K562 (cell line): ENCODE measurements around the gene PIP5KL1. TPM values are rescaled to one million over a fixed set of nuclear protein-coding genes. Genes with fewer than 3 reads are reported as not detected.
A peak's percentile ranks its signal among the peaks of the same experiment; 100 is the strongest.

Experiments used
- CC2D1A ChIP-seq: fragments of 450-650 bp; IDR thresholded peaks from 2 replicates; pipeline ENCODE4 v1.6.1; 2017; ENCODE audit warnings: mild to moderate bottlenecking
- JUN ChIP-seq, 2 experiments: sonication (generic) in 1 of 2; formaldehyde crosslinking in 1 of 2; IDR thresholded peaks; 2 replicates each; pipeline versions ENCODE4 v1.6.1 to v1.8.0; 2012 to 2022; ENCODE audit warnings: borderline replicate concordance in 2 of 2, mild to moderate bottlenecking in 2 of 2, improper control_type of control experiment in 1 of 2, low read depth in 1 of 2, low read length in 1 of 2, missing genetic modification reagents in 1 of 2
- JUND ChIP-seq, 2 experiments: IDR thresholded peaks; 2 replicates in 1 of 2; 3 replicates in 1 of 2; pipeline ENCODE4 v1.6.1; 2011; ENCODE audit warnings: borderline replicate concordance in 2 of 2, low read depth in 2 of 2, low read length in 2 of 2, improper control_type of control experiment in 1 of 2, missing biosample characterization in 1 of 2, missing genetic modification characterization in 1 of 2, missing genetic modification reagents in 1 of 2
- KLF10 ChIP-seq: fragments of 250-450 bp; sonication (Bioruptor Pico); IDR thresholded peaks from 2 replicates; pipeline ENCODE4 v1.6.1; 2021; ENCODE audit warnings: matching md5 sums
- MAFF ChIP-seq: IDR thresholded peaks from 2 replicates; pipeline ENCODE4 v1.6.1; 2012; ENCODE audit warnings: low read length, improper control_type of control experiment
- POLR2AphosphoS5 ChIP-seq: IDR thresholded peaks from 2 replicates; pipeline ENCODE4 v1.6.1; 2011; ENCODE audit warnings: mild to moderate bottlenecking, low read depth, low read length, moderate library complexity; ENCODE audit not compliant: control insufficient read depth, insufficient read depth
- RBM15 ChIP-seq: fragments of 200-400 bp; formaldehyde crosslinking; IDR thresholded peaks from 2 replicates; pipeline ENCODE4 v1.6.1; 2018; ENCODE audit warnings: mild to moderate bottlenecking, low read length, moderate library complexity; ENCODE audit not compliant: insufficient read depth
- SREBF2 ChIP-seq: sonication (generic); formaldehyde crosslinking; IDR thresholded peaks from 2 replicates; pipeline ENCODE4 v1.4.0; 2020; ENCODE audit warnings: mild to moderate bottlenecking, missing genetic modification reagents
- ZEB2 ChIP-seq: fragments of 450-650 bp; IDR thresholded peaks from 2 replicates; pipeline ENCODE4 v1.6.1; 2016
- ZNF12 ChIP-seq: sonication (generic); formaldehyde crosslinking; IDR thresholded peaks from 2 replicates; pipeline ENCODE4 v1.4.0; 2020; ENCODE audit warnings: mild to moderate bottlenecking, missing genetic modification reagents
- ZNF445 ChIP-seq: fragments of 250-450 bp; sonication (Bioruptor Pico); IDR thresholded peaks from 2 replicates; pipeline ENCODE4 v1.4.0; 2020; ENCODE audit warnings: low read depth, mild to moderate bottlenecking, moderate library complexity
- ZNF75A ChIP-seq: fragments of 450-650 bp; formaldehyde crosslinking; IDR thresholded peaks from 2 replicates; pipeline ENCODE4 v1.4.0; 2020; ENCODE audit warnings: mild to moderate bottlenecking
- polyA plus RNA-seq, 8 experiments: library from polyadenylated mRNA; depleted of rRNA in 4 of 8; stranded (reverse) in 5 of 8; unstranded in 3 of 8; fragments of >200 nt; fragmentation: Nextera tagmentation in 2 of 8; fragmentation: Illumina TruSeq in 1 of 8; extraction: Ambion mirVana in 2 of 8; extraction: Trizol in 1 of 8; gene quantifications; 2 replicates each; pipeline versions ENCODE4 v1.2.1 to v1.2.3, GENCODE V29; 2011 to 2014; ENCODE audit warnings: inconsistent platforms in 1 of 8, missing spikeins in 1 of 8
- total RNA-seq, 7 experiments: library from RNA; depleted of rRNA in 6 of 7; stranded (reverse); fragments of >200 nt in 6 of 7; fragmentation: Illumina TruSeq in 2 of 7; extraction: Trizol in 2 of 7; gene quantifications; 2 replicates each; pipeline versions ENCODE4 v1.2.1 to v1.2.3, GENCODE V29; 2011 to 2021; ENCODE audit warnings: low replicate concordance in 1 of 7
- TF ChIP-seq, protein P1 (sequence below): fragments of 250-450 bp; sonication (Bioruptor Pico); IDR thresholded peaks from 2 replicates; pipeline ENCODE4 v1.4.0; 2020; ENCODE audit warnings: mild to moderate bottlenecking
- TF ChIP-seq, protein P2 (sequence below): sonication (generic); formaldehyde crosslinking; IDR thresholded peaks from 2 replicates; pipeline ENCODE4 v1.8.0; 2023; ENCODE audit warnings: missing genetic modification reagents, mild to moderate bottlenecking, borderline replicate concordance
- TF ChIP-seq, protein P3 (sequence below): IDR thresholded peaks from 2 replicates; pipeline ENCODE4 v1.6.1; 2016; ENCODE audit warnings: missing genetic modification characterization, missing compliant biosample characterization
- TF ChIP-seq, protein P4 (sequence below): sonication (generic); formaldehyde crosslinking; IDR thresholded peaks from 2 replicates; pipeline ENCODE4 v1.8.0; 2022; ENCODE audit warnings: mild to moderate bottlenecking, missing genetic modification reagents

Gene PIP5KL1
- total and polyA plus RNA-seq, 9 of the 15 experiments (the other 6 are each of a cell fraction or from before 2014, with no cell fraction given), result 0.18 to 4.8 (median 1.2) TPM

DNA sequence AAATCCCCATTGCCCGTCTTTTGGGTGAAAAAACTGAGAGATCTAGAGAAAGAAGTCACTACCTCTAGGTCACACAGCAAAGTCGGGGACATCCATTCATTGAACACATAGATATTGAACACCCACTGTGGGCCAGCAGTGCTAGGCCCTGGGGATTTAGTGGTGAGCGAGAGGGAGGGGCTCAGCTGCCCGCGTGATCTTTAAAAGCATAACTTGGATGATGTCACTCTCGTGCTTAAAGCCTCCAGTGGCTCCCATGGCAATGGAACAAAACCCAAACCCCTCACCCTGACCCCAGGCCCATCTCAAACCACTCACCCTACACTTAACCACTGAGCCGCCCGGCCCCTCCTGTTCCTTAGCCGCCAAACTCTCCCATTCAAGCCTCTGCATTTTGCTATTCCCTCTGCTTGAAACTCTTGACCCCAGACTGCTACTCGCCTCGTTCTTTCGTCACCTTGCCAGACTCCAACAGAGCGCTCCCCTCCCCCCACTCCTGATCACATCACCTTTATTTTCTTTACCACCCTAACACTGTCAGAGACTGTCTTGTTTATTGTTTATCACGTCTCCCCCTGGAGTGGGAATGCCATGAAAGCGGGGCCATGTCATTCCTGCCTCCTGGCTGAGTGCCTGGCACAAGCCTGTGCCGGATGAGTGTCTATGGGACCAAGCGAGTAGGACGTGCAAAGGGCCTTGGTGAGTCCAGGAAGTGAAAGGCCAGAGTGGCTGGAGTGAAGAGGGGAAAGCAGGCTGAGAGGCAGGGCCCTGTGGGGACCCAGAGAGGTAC, 710 bp upstream of the PIP5KL1 start (continued):
- TF ChIP-seq SREBF2 (CRISPR knock-in tag), result 0 out of 2 replicates have a peak, but pooled peaks have one; percentile 29
- TF ChIP-seq ZNF75A (CRISPR knock-in tag), result no peak
- no peak for TF ChIP-seq KLF10 (CRISPR knock-in tag)
- TF ChIP-seq POLR2AphosphoS5, result peak; percentile 33; the same call in 1 of the 2 replicates
- TF ChIP-seq, protein P1, sequence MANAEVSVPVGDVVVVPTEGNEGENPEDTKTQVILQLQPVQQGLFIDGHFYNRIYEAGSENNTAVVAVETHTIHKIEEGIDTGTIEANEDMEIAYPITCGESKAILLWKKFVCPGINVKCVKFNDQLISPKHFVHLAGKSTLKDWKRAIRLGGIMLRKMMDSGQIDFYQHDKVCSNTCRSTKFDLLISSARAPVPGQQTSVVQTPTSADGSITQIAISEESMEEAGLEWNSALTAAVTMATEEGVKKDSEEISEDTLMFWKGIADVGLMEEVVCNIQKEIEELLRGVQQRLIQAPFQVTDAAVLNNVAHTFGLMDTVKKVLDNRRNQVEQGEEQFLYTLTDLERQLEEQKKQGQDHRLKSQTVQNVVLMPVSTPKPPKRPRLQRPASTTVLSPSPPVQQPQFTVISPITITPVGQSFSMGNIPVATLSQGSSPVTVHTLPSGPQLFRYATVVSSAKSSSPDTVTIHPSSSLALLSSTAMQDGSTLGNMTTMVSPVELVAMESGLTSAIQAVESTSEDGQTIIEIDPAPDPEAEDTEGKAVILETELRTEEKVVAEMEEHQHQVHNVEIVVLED, result no peak
- TF ChIP-seq JUN (IDR thresholded peaks at IDR 0.05; ENCODE audit: borderline replicate concordance, low read depth, low read length), result peak; percentile 67; the same call in 1 of the 2 replicates
- no peak for TF ChIP-seq JUN (CRISPR knock-in tag; IDR thresholded peaks at IDR 0.05; ENCODE audit: borderline replicate concordance)
- no peak for TF ChIP-seq ZNF12
- peak; percentile 69 for TF ChIP-seq JUND (IDR thresholded peaks at IDR 0.05; ENCODE audit: borderline replicate concordance, low read depth, low read length)
- TF ChIP-seq JUND (tag; IDR thresholded peaks at IDR 0.05; ENCODE audit: borderline replicate concordance, low read depth, low read length), result peak; percentile 70; the same call in 2 of the 3 replicates
- TF ChIP-seq ZEB2, result peak; percentile 23; the same call in 1 of the 2 replicates
- no peak for TF ChIP-seq MAFF
- no peak for TF ChIP-seq ZNF445 (CRISPR knock-in tag)
- TF ChIP-seq, protein P2, sequence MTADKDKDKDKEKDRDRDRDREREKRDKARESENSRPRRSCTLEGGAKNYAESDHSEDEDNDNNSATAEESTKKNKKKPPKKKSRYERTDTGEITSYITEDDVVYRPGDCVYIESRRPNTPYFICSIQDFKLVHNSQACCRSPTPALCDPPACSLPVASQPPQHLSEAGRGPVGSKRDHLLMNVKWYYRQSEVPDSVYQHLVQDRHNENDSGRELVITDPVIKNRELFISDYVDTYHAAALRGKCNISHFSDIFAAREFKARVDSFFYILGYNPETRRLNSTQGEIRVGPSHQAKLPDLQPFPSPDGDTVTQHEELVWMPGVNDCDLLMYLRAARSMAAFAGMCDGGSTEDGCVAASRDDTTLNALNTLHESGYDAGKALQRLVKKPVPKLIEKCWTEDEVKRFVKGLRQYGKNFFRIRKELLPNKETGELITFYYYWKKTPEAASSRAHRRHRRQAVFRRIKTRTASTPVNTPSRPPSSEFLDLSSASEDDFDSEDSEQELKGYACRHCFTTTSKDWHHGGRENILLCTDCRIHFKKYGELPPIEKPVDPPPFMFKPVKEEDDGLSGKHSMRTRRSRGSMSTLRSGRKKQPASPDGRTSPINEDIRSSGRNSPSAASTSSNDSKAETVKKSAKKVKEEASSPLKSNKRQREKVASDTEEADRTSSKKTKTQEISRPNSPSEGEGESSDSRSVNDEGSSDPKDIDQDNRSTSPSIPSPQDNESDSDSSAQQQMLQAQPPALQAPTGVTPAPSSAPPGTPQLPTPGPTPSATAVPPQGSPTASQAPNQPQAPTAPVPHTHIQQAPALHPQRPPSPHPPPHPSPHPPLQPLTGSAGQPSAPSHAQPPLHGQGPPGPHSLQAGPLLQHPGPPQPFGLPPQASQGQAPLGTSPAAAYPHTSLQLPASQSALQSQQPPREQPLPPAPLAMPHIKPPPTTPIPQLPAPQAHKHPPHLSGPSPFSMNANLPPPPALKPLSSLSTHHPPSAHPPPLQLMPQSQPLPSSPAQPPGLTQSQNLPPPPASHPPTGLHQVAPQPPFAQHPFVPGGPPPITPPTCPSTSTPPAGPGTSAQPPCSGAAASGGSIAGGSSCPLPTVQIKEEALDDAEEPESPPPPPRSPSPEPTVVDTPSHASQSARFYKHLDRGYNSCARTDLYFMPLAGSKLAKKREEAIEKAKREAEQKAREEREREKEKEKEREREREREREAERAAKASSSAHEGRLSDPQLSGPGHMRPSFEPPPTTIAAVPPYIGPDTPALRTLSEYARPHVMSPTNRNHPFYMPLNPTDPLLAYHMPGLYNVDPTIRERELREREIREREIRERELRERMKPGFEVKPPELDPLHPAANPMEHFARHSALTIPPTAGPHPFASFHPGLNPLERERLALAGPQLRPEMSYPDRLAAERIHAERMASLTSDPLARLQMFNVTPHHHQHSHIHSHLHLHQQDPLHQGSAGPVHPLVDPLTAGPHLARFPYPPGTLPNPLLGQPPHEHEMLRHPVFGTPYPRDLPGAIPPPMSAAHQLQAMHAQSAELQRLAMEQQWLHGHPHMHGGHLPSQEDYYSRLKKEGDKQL (CRISPR knock-in tag), result no peak
- TF ChIP-seq, protein P3, sequence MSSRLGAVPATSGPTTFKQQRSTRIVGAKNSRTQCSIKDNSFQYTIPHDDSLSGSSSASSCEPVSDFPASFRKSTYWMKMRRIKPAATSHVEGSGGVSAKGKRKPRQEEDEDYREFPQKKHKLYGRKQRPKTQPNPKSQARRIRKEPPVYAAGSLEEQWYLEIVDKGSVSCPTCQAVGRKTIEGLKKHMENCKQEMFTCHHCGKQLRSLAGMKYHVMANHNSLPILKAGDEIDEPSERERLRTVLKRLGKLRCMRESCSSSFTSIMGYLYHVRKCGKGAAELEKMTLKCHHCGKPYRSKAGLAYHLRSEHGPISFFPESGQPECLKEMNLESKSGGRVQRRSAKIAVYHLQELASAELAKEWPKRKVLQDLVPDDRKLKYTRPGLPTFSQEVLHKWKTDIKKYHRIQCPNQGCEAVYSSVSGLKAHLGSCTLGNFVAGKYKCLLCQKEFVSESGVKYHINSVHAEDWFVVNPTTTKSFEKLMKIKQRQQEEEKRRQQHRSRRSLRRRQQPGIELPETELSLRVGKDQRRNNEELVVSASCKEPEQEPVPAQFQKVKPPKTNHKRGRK (tag), result no peak
- TF ChIP-seq, protein P4, sequence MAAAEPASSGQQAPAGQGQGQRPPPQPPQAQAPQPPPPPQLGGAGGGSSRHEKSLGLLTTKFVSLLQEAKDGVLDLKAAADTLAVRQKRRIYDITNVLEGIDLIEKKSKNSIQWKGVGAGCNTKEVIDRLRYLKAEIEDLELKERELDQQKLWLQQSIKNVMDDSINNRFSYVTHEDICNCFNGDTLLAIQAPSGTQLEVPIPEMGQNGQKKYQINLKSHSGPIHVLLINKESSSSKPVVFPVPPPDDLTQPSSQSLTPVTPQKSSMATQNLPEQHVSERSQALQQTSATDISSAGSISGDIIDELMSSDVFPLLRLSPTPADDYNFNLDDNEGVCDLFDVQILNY (CRISPR knock-in tag), result no peak
- TF ChIP-seq CC2D1A, result 0 out of 2 replicates have a peak, but pooled peaks have one; percentile 25
- no peak for TF ChIP-seq RBM15
